Rectal smooth muscle tissue (tissue), 1 donor: Measurements from ENCODE around the gene DEFB110.

Experiments used
- H3K27ac ChIP-seq: one replicate; pipeline ENCODE4 v1.7.0; 2013; ENCODE audit warnings: low read depth, low read length, inconsistent platforms
- H3K27me3 ChIP-seq: one replicate; pipeline ENCODE4 v1.7.0; 2013; ENCODE audit warnings: low read length; ENCODE audit not compliant: control insufficient read depth, insufficient read depth
- H3K36me3 ChIP-seq: one replicate; pipeline ENCODE4 v1.7.0; 2013; ENCODE audit warnings: low read length; ENCODE audit not compliant: control insufficient read depth, insufficient read depth
- H3K4me1 ChIP-seq: one replicate; pipeline ENCODE4 v1.7.0; 2013; ENCODE audit warnings: low read length; ENCODE audit not compliant: control insufficient read depth, insufficient read depth
- H3K4me3 ChIP-seq: one replicate; pipeline ENCODE4 v1.7.0; 2013; ENCODE audit warnings: low read length
- H3K9ac ChIP-seq: one replicate; pipeline ENCODE4 v1.7.0; 2013; ENCODE audit warnings: low read length

DEFB110 gene

GRCh38 chr6:50021894-50022293 is at the start of gene DEFB110:
DEFB110 (minus strand) TSS chr6:50021994; CDS start chr6:50021935, 59 bp downstream.
- Histone ChIP-seq H3K4me1 (no peaks in the 10 kb centered on the region), H3K4me3 (no peak within 1 kb of the TSS), H3K27ac (no peak within 1 kb of the TSS), H3K36me3 (no peaks in the 10 kb centered on the region), H3K27me3 (no peaks in the 10 kb centered on the region), H3K9ac (no peak within 1 kb of the TSS)

GRCh38 chr6:50070101-50070500 is 48.3 kb upstream of the DEFB110 start:
- no peaks in the 10 kb centered on the region for H3K36me3 ChIP-seq
- no peaks in the 10 kb centered on the region for H3K27me3 ChIP-seq
- H3K9ac ChIP-seq, result no peak overlapping the region
- H3K27ac ChIP-seq, result no peak overlapping the region
- no peak overlapping the region for H3K4me3 ChIP-seq
- H3K4me1 ChIP-seq, result no peaks in the 10 kb centered on the region

GRCh38 chr6:50062051-50062450 is 40.3 kb upstream of the DEFB110 start:
- Histone ChIP-seq H3K4me3 (no peak overlapping the region), H3K9ac (no peak overlapping the region), H3K36me3 (no peaks in the 10 kb centered on the region), H3K4me1 (no peaks in the 10 kb centered on the region), H3K27me3 (no peaks in the 10 kb centered on the region), H3K27ac (no peak overlapping the region)

- no peaks in the 10 kb centered on the region for H3K36me3 ChIP-seq
- no peaks in the 10 kb centered on the region for H3K27me3 ChIP-seq
- H3K4me3 ChIP-seq, result no peak overlapping the region
- no peaks in the 10 kb centered on the region for H3K4me1 ChIP-seq
- no peak overlapping the region for H3K27ac ChIP-seq
- H3K9ac ChIP-seq, result no peak overlapping the region
These were observed 34.4 kb upstream of the DEFB110 start for GRCh38 chr6:50056242-50056641.

- no peak within 1 kb of the TSS for H3K4me3 ChIP-seq
- H3K9ac ChIP-seq, result no peak within 1 kb of the TSS
- H3K27me3 ChIP-seq, result no peaks in the 10 kb centered on the region
- no peaks in the 10 kb centered on the region for H3K4me1 ChIP-seq
- no peak within 1 kb of the TSS for H3K27ac ChIP-seq
- no peaks in the 10 kb centered on the region for H3K36me3 ChIP-seq
These were observed 28.0 kb upstream of the DEFB110 start, which contains the start of gene DEFB112 for GRCh38 chr6:50049829-50050228. DEFB112 (minus strand) TSS chr6:50049929; CDS start chr6:50049869, 60 bp downstream.

- Histone ChIP-seq H3K4me3 (no peak overlapping the region), H3K4me1 (no peaks in the 10 kb centered on the region), H3K27me3 (no peaks in the 10 kb centered on the region), H3K9ac (no peak overlapping the region), H3K36me3 (no peaks in the 10 kb centered on the region), H3K27ac (no peak overlapping the region)
These were observed 25.2 kb upstream of the DEFB110 start for GRCh38 chr6:50047026-50047425.

GRCh38 chr6:50030777-50031562 is 9.2 kb upstream of the DEFB110 start:
- H3K36me3 ChIP-seq, result no peaks in the 10 kb centered on the region
- H3K4me1 ChIP-seq, result no peaks in the 10 kb centered on the region
- no peak overlapping the region for H3K4me3 ChIP-seq
- no peak overlapping the region for H3K9ac ChIP-seq
- no peaks in the 10 kb centered on the region for H3K27me3 ChIP-seq
- H3K27ac ChIP-seq, result no peak overlapping the region

GRCh38 chr6:50030350-50030749 is 8.6 kb upstream of the DEFB110 start:
- Histone ChIP-seq H3K27me3 (no peaks in the 10 kb centered on the region), H3K36me3 (no peaks in the 10 kb centered on the region), H3K9ac (no peak overlapping the region), H3K27ac (no peak overlapping the region), H3K4me1 (no peaks in the 10 kb centered on the region), H3K4me3 (no peak overlapping the region)

- Histone ChIP-seq H3K4me1 (no peaks in the 10 kb centered on the region), H3K36me3 (no peaks in the 10 kb centered on the region), H3K9ac (no peak overlapping the region), H3K4me3 (no peak overlapping the region), H3K27me3 (no peaks in the 10 kb centered on the region), H3K27ac (no peak overlapping the region)
These were observed 3.5 kb upstream of the DEFB110 start for GRCh38 chr6:50025258-50025657.

- Histone ChIP-seq H3K4me1 (no peaks in the 10 kb centered on the region), H3K27ac (no peak overlapping the region), H3K9ac (no peak overlapping the region), H3K4me3 (no peak overlapping the region), H3K36me3 (no peaks in the 10 kb centered on the region), H3K27me3 (no peaks in the 10 kb centered on the region)
These were observed 14.0 kb downstream of the DEFB110 start for GRCh38 chr6:50007819-50008218.

- no peaks in the 10 kb centered on the region for H3K27me3 ChIP-seq
- H3K4me1 ChIP-seq, result no peaks in the 10 kb centered on the region
- no peaks in the 10 kb centered on the region for H3K36me3 ChIP-seq
- H3K27ac ChIP-seq, result no peak overlapping the region
- no peak overlapping the region for H3K4me3 ChIP-seq
- H3K9ac ChIP-seq, result no peak overlapping the region
These were observed 18.7 kb downstream of the DEFB110 start for GRCh38 chr6:50003139-50003538.

- no peaks in the 10 kb centered on the region for H3K36me3 ChIP-seq
- no peak overlapping the region for H3K4me3 ChIP-seq
- H3K27ac ChIP-seq, result no peak overlapping the region
- H3K27me3 ChIP-seq, result no peaks in the 10 kb centered on the region
- no peaks in the 10 kb centered on the region for H3K4me1 ChIP-seq
- no peak overlapping the region for H3K9ac ChIP-seq
These were observed 26.5 kb downstream of the DEFB110 start for GRCh38 chr6:49995278-49995677.

GRCh38 chr6:49988900-49989299 is 32.9 kb downstream of the DEFB110 start:
- H3K4me1 ChIP-seq, result peaks cover 2% of the 10 kb centered on the region
- no peak overlapping the region for H3K27ac ChIP-seq
- H3K9ac ChIP-seq, result no peak overlapping the region
- no peaks in the 10 kb centered on the region for H3K36me3 ChIP-seq
- H3K4me3 ChIP-seq, result no peak overlapping the region
- no peaks in the 10 kb centered on the region for H3K27me3 ChIP-seq
